ENCODE results near the gene IGDCC3. TPM values are rescaled to one million over a fixed set of nuclear protein-coding genes. Genes with fewer than 3 reads are reported as not detected.

The IGDCC3 gene
- total RNA-seq, 2 donors from 2014 or later, result 7.9 to 13.5 TPM

DNA sequence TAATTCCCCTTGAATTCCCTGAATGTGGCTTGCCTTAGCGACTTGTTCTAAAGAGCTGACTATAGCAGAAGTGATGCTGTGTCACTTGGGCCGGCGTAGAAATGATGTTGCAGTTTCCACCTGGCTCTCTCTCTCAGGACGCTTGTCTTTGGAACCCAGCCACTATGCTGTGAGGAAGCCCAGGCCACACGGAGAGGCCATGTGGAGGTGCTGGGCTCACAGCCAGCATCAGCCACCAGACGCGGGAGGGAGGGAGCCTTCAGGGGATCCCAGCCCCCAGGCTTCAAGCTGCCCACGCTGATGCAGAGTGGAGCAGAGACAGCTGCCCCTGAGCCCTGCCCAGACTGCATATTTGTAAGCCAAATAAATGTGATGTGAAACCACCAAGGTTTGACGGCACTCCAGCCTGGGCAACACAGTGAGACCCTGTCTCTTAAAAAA is 54.7 kb downstream of the IGDCC3 start:
- WGBS, 2 experiments (ENCODE audit: insufficient coverage in 1 of 2, insufficient read length in 1 of 2), result 74 to 89% methylated on average over 8 to 9 of the region's 9 CpGs
- H3K4me3 Mint-ChIP-seq, result no peak overlapping the region

GRCh38 chr15:65318870-65319356 is 58.9 kb downstream of the IGDCC3 start:
- Histone ChIP-seq H3K27ac (ENCODE audit: low read depth, low read length) (no peak overlapping the region), H3K9me3 (ENCODE audit: control insufficient read depth, low read length) (no peaks in the 10 kb centered on the region), H3K4me1 (ENCODE audit: control insufficient read depth, insufficient read depth, low read length) (no peaks in the 10 kb centered on the region), H3K4me3 (ENCODE audit: low read length) (no peak overlapping the region), H3K36me3 (ENCODE audit: control insufficient read depth, insufficient read depth, low read length) (no peaks in the 10 kb centered on the region), H3K27me3 (ENCODE audit: control insufficient read depth, insufficient read depth, low read length, poor library complexity, severe bottlenecking) (no peaks in the 10 kb centered on the region), H3K9ac (ENCODE audit: extremely low read depth, low read length, poor library complexity, severe bottlenecking) (no peak overlapping the region)
- no peak overlapping the region for H3K27ac Mint-ChIP-seq
- WGBS, 2 experiments (ENCODE audit: insufficient coverage in 1 of 2, insufficient read length in 1 of 2), result 0 to 40% methylated on average over 3 to 5 of the region's 5 CpGs
- no peaks in the 10 kb centered on the region for H3K36me3 Mint-ChIP-seq (ENCODE audit: low read depth)
- peak; percentile 96 for DNase-seq
- TF ChIP-seq, protein P1, sequence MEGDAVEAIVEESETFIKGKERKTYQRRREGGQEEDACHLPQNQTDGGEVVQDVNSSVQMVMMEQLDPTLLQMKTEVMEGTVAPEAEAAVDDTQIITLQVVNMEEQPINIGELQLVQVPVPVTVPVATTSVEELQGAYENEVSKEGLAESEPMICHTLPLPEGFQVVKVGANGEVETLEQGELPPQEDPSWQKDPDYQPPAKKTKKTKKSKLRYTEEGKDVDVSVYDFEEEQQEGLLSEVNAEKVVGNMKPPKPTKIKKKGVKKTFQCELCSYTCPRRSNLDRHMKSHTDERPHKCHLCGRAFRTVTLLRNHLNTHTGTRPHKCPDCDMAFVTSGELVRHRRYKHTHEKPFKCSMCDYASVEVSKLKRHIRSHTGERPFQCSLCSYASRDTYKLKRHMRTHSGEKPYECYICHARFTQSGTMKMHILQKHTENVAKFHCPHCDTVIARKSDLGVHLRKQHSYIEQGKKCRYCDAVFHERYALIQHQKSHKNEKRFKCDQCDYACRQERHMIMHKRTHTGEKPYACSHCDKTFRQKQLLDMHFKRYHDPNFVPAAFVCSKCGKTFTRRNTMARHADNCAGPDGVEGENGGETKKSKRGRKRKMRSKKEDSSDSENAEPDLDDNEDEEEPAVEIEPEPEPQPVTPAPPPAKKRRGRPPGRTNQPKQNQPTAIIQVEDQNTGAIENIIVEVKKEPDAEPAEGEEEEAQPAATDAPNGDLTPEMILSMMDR (conservative IDR thresholded peaks at IDR 0.05), result peak; percentile 95
- no peak overlapping the region for H3K4me3 Mint-ChIP-seq
- no peaks in the 10 kb centered on the region for H3K9me3 Mint-ChIP-seq
- no peaks in the 10 kb centered on the region for H3K4me1 Mint-ChIP-seq
- H3K27me3 Mint-ChIP-seq (ENCODE audit: insufficient read depth), result no peaks in the 10 kb centered on the region

More for the DNA sequence above, 54.7 kb downstream of the IGDCC3 start:
- H3K27me3 ChIP-seq (ENCODE audit: control insufficient read depth, insufficient read depth, low read length, poor library complexity, severe bottlenecking), result no peaks in the 10 kb centered on the region
- no peak overlapping the region for H3K9ac ChIP-seq (ENCODE audit: extremely low read depth, low read length, poor library complexity, severe bottlenecking)
- Mint-ChIP-seq H3K27me3 (ENCODE audit: insufficient read depth) (no peaks in the 10 kb centered on the region), H3K9me3 (no peaks in the 10 kb centered on the region), H3K27ac (no peak overlapping the region), H3K4me1 (no peaks in the 10 kb centered on the region), H3K36me3 (ENCODE audit: low read depth) (peaks cover 2% of the 10 kb centered on the region)
- no peaks in the 10 kb centered on the region for H3K9me3 ChIP-seq (ENCODE audit: control insufficient read depth, low read length)
- no peak for DNase-seq
- no peaks in the 10 kb centered on the region for H3K36me3 ChIP-seq (ENCODE audit: control insufficient read depth, insufficient read depth, low read length)
- H3K4me1 ChIP-seq (ENCODE audit: control insufficient read depth, insufficient read depth, low read length), result no peaks in the 10 kb centered on the region
- TF ChIP-seq, protein P1 (conservative IDR thresholded peaks at IDR 0.05), result no peak
- H3K4me3 ChIP-seq (ENCODE audit: low read length), result no peak overlapping the region
- no peak overlapping the region for H3K27ac ChIP-seq (ENCODE audit: low read depth, low read length)

- no peak overlapping the region for H3K9ac ChIP-seq (ENCODE audit: extremely low read depth, low read length, poor library complexity, severe bottlenecking)
- no peaks in the 10 kb centered on the region for H3K4me1 ChIP-seq (ENCODE audit: control insufficient read depth, insufficient read depth, low read length)
- no peaks in the 10 kb centered on the region for H3K4me1 Mint-ChIP-seq
- no peaks in the 10 kb centered on the region for H3K27me3 ChIP-seq (ENCODE audit: control insufficient read depth, insufficient read depth, low read length, poor library complexity, severe bottlenecking)
- WGBS, 2 experiments (ENCODE audit: insufficient coverage in 1 of 2, insufficient read length in 1 of 2), result 93 to 95% methylated on average over 5 to 11 of the region's 11 CpGs
- DNase-seq, result no peak
- no peak overlapping the region for H3K4me3 ChIP-seq (ENCODE audit: low read length)
- no peak overlapping the region for H3K27ac ChIP-seq (ENCODE audit: low read depth, low read length)
- no peak overlapping the region for H3K27ac Mint-ChIP-seq
- TF ChIP-seq, protein P1 (conservative IDR thresholded peaks at IDR 0.05), result no peak
- H3K27me3 Mint-ChIP-seq (ENCODE audit: insufficient read depth), result no peaks in the 10 kb centered on the region
- no peak overlapping the region for H3K4me3 Mint-ChIP-seq
- no peaks in the 10 kb centered on the region for H3K9me3 Mint-ChIP-seq
- no peaks in the 10 kb centered on the region for H3K36me3 Mint-ChIP-seq (ENCODE audit: low read depth)
- no peaks in the 10 kb centered on the region for H3K36me3 ChIP-seq (ENCODE audit: control insufficient read depth, insufficient read depth, low read length)
- no peaks in the 10 kb centered on the region for H3K9me3 ChIP-seq (ENCODE audit: control insufficient read depth, low read length)
Measured at GRCh38 chr15:65312400-65312916, 65.3 kb downstream of the IGDCC3 start.

Measured in endodermal cell (in vitro differentiated cells).